Body of pancreas (tissue), 4 donors: ENCODE data around the gene PTCD1.

ENCODE experiments used
- CTCF ChIP-seq, 7 experiments: fragments of 450-650 bp in 4 of 7; fragments of 200-600 bp in 3 of 7; sonication (generic) in 3 of 7; IDR thresholded peaks; one replicate each; pipeline ENCODE4 v1.5.1; 2016 to 2019; ENCODE audit warnings: antibody characterized with exemption in 7 of 7
- POLR2A ChIP-seq, 3 donors: fragments of 450-650 bp; IDR thresholded peaks; one replicate each; pipeline ENCODE4 v1.6.1; 2016; ENCODE audit warnings: antibody characterized with exemption in 3 of 3, mild to moderate bottlenecking in 2 of 3

- TF ChIP-seq CTCF (IDR thresholded peaks at IDR 0.05), result no peak
- no peak for TF ChIP-seq POLR2A (IDR thresholded peaks at IDR 0.05)
These were observed 18.6 kb upstream of the PTCD1 start for GRCh38 chr7:99457050-99457649.
